HG02938 (cell line): Measurements from ENCODE around the gene MMADHC.
"Not testable (repeated sequence)": the region's sequence is repeated elsewhere in the genome, so short reads cannot be mapped to it uniquely, and the experiment has no call there.

Experiments
- ATAC-seq: cut with Tn5 transposase; IDR thresholded peaks from one replicate; pipeline ENCODE4 v1.9.1; 2021; ENCODE audit warnings: mild to moderate bottlenecking, moderate library complexity; ENCODE audit not compliant: unreplicated experiment

MMADHC gene

DNA sequence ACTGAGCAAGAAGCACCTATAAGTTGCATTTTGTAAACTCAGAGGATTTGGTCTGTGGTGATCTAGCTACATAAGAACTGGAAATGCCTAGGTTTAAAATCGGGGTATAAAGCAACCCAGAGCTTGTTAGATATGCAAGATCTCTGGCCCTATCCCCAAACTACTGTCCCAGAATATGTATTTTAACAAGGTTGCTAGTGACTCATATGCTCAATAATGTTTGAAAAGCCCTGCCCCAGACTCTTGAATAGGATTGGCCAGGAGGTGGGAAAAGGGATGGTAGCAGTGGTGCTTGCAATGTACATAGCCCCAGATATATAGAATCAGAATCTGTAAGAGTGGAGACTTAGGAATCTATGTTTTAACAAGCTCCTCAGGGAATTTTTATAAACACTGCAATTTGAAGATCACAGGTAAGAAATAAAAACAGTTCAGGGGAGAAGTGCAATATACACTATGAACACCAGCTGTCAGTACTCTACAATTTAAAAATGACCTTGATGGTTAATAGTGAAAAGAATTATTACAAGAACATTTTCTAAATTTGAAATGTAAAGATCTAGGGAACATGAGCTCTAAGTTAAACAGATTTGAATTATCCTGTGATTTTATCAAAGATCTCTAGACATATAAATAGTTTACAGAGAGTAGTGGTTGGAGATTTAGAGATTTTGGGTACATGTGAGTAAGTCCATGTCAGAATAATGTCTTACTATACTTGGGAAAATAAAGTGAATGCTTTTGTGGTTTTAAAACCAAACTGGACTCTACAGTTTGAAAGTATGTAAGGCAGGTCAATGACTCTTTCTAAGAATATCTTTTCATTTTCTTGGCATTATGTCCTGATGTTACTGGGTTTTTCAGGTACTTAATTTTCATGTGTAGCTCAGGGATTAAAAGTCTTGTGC is 7.7 kb upstream of the MMADHC start:
- ATAC-seq, result no peak

DNA sequence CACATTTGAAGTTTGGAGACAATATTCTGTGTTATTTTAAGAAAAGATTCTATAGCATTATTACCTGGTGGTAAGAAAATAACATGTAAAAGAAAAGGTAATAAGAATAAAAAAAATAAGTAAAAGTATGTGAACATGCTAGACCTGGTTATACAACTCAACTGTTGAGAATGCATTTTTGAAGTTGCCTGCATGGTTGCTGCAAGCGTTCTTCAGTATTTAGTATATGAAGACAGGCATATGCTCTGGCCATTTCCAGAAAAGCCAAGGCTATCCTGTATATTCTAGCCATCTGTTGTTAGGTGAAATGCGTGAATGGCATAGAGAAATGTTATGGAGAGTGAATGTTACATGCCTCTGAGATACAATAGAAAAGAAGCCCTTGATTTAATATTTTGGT is 6.8 kb upstream of the MMADHC start:
- no peak for ATAC-seq

DNA sequence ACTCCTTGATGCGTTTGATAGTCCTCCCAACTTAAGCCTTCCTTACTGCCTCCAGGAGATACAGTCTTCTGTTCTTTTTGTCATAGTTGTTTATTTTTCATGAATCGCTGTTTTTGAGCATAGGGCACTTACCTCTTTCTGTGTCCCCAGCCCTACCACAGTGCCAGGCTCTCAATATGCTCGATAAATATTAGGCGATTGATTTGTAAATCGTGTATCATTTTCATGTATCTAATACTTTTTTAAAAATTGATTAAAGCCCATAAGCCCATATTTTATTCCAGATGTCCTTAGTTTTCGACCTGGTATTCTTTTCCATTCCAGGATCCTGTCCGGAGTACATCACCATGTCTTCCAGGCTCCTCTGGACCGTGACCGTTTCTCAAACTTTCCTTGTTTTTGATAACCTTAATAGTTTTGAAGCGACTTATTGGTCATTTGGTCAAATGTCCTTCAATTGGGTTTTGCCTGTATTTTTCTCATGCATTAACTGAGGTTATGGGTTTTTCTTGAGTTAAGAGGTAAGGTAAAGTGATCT is 444 bp upstream of the MMADHC start:
- peak; percentile 24 for ATAC-seq

- ATAC-seq, result no peak
Observed at GRCh38 chr2:149586898-149587219, 716 bp downstream of the MMADHC start.

- ATAC-seq, result no peak
Observed at GRCh38 chr2:149586063-149586462, 1.5 kb downstream of the MMADHC start.

DNA sequence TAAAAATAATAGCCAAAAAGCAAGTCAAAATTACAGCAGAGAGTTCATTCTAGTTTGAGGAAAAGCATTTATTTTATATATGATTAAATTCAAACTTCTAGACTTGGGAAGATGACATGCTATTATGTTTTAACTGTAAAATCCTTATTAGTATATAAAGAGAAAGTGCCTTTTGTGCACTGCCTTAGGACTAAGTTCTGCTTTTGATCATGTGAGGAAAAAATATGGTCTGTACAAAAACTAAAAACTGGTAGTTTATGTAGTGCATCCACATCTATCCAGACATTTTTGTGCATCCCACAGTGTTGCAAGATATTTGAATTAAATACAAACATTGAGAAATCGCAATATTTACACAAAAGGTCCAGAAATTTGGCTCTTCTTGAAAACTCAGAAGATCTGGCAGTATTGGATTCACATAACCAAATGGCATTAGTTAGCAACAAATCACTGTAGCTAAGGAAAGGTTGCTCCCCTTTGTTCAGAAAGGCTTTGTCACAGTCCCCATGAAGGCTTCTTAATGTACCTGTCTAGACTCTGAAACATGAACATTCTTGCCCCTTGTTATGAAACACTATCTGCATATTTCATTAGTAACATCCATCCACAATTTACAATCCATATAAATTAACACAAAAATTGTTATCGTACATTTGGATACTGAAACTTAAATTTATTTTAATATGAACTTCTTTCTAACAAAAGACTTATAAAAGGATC is 2.2 kb downstream of the MMADHC start:
- no peak for ATAC-seq

DNA sequence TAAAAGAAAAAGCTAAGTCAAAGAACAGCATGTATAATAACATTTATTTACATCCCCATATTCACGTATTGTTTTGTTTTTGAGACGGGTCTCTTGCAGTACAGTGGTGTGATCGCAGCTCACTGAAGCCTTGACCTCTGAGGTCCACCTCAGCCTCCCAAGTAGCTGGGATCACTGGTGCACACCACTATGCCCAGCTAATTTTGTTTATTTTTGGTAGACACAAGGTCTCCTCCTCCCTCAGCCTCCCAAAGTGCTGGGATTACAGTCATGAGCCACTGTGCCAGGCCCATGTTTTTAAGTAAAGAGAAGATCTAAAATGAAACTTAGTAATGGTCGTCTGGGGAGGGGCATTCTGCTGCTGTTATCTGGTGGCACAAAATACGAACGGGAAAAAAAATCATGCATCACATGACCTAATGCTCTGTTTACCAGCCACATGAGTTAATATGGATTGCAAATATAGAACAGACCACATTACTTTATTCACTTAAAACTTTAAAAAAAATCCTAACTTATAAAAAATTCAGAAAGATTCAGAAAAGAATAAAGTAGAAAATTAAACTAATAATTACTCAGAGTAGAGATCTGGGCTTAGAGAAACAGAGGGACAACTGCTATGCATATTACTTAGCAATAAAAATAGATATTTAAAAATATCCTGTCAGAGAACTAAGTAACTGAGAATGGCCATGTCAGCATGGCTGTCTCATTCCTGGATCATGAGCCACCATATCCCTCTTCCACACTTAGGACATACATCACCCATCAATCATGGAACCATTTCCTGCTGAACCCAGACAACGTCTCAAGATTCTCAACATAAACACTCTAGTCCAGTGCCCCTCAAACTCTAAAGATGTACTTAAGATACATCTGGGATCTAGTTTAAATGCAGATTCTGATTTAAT is 7.3 kb downstream of the MMADHC start:
- no peak for ATAC-seq

DNA sequence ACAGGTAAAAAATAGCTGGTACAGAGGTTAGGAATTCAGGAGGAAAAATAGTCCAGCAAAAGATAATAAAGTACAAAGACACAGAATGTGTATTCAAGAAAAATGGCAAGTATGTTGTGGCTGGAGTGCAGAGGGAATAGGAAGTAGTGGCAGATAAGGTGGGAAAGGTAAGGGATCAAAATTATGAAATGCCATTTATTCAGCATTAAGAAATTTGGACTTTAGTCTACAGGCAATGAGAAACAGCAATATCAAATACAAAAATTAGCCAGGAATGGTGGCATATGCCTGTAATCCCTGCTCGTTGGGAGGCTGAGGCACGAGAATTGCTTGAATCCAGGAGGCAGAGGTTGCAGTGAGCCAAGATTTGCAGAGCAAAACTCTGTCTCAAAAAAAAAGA is 10.3 kb downstream of the MMADHC start:
- no peak for ATAC-seq

GRCh38 chr2:149575752-149576151 is 11.8 kb downstream of the MMADHC start:
- ATAC-seq, result no peak

DNA sequence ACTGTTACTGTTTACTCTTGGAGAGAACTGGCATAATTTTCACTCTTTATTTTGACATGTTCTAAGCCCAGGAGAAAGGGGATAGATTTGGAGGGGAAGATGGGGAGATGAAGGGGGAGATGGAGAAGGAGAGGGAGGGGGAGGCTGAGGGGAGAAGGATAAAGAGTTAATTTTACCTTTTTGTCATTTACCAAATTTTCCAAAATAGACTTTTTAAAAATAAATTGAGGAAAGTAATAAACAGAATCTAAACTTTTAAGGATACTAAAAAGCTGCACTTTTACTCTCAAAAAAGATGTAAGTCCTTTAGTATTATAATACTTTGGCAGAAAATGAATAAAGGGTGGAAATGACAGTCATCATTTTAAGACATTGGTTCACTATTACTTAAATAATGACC is 12.3 kb downstream of the MMADHC start:
- no peak for ATAC-seq

- no peak for ATAC-seq
Observed at GRCh38 chr2:149573760-149574159, 13.8 kb downstream of the MMADHC start.

- ATAC-seq, result no peak
Observed at GRCh38 chr2:149572102-149572953, 15.2 kb downstream of the MMADHC start.

GRCh38 chr2:149568138-149568537 is 19.4 kb downstream of the MMADHC start:
- no peak for ATAC-seq

GRCh38 chr2:149566652-149567051 is 20.9 kb downstream of the MMADHC start:
- no peak for ATAC-seq

GRCh38 chr2:149565625-149566024 is 21.9 kb downstream of the MMADHC start:
- not testable (repeated sequence) for ATAC-seq

DNA sequence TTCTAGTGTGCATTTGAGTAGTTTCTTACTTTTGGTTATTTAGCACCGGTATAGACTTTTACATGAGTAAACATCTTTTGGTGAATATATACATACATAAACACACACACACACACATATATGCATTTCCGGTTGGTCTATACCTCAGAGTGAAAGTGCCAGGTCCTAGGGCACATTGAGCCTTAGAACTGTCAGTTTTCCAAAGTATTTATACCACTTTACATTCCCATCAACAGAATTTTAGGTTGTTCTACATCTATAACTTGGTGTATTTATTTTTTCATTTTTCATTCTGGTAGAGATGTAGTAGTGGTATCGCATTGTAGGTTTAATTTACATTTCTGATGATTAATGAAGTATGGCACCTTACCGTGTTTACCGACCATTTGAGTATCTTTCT is 22.6 kb downstream of the MMADHC start:
- ATAC-seq, result no peak

DNA sequence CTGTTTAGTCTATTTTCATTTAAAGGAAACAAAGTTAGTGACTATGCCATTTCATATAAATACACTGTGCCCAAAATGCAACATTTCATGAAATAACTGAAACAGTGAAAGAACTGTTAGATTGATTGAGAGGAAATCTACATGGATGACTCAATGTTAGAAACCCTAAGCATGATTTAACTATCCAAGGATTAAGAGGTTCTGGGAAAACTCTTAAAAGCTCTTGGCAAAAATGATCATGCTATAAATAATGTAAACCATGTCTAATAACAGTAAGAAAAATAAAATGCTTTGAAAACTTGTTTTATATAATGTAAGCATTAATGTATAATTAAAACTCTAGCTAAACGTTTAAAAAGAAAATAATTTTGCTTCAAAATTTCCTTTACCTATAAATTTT is 23.5 kb downstream of the MMADHC start:
- no peak for ATAC-seq

GRCh38 chr2:149562324-149562723 is 25.3 kb downstream of the MMADHC start:
- ATAC-seq, result peak; percentile 66

DNA sequence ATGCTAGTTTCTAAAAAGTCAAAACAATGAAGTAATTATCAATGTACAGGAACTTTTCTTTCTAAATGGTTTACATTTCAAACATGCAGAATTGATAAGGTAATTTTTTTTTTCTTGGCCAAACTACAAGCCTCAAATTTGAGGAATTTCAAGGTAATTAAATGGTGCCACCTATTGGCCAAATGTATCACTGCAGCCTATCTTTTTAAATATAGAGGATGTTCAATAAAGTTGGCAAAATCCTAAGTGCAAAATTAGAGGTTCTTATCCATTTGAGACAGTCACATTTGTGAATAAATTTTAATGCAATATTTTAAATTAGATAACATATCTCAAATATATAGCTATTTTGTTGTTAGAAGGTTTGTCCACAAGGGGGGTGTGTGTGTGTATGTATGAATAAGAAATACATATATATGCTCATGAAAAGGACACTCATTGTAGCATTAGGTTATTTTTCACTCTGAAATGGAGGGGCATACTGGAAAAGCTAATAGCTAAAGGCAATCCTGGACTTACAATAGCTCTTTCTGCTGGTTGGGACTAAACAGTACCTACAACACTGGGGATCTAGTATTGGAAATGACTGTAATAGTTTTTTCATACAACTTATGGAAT is 26.2 kb downstream of the MMADHC start:
- ATAC-seq, result no peak
